M059J (cell line): ENCODE results near the gene TAF5. TPM values are rescaled to one million over a fixed set of nuclear protein-coding genes. Genes with fewer than 3 reads are reported as not detected.
A peak's percentile ranks its signal among the peaks of the same experiment; 100 is the strongest.
"Not testable (repeated sequence)": the region's sequence is repeated elsewhere in the genome, so short reads cannot be mapped to it uniquely, and the experiment has no call there.

Source experiments
- DNase-seq: peaks from one replicate; pipeline ENCODE4 v3.0.0-alpha.2; 2012; ENCODE audit warnings: low read depth
- total RNA-seq: library from RNA; depleted of rRNA; stranded (reverse); fragments of >200 nt; shearing (Covaris generic); gene quantifications from 2 replicates; pipeline ENCODE4 v1.2.3, GENCODE V29; 2014; rRNA removed

Gene TAF5
- 4.9 and 7.6 TPM in 2 replicates for total RNA-seq

DNA sequence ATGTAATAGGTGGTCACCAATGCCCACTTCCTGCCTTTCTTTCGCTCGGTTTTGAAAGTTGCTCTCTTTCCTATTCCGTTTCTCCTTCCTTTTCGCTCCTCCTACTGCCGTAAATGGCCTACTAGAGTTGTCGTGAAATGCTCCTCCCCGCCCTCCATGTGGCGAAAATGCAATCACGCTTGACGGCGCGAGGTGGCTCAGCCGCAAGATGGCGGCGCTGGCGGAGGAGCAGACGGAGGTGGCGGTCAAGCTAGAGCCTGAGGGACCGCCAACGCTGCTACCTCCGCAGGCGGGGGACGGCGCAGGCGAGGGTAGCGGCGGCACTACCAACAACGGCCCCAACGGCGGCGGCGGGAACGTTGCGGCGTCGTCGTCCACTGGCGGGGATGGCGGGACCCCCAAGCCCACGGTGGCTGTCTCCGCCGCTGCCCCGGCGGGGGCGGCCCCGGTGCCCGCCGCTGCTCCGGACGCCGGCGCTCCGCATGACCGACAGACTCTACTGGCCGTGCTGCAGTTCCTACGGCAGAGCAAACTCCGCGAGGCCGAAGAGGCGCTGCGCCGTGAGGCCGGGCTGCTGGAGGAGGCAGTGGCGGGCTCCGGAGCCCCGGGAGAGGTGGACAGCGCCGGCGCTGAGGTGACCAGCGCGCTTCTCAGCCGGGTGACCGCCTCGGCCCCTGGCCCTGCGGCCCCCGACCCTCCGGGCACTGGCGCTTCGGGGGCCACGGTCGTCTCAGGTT is at the start of gene TAF5:
Gene TAF5, plus strand, starts transcription at position 195 of the 737 bp plus-strand sequence. Its CDS starts 14 bp downstream, at position 209.
- DNase-seq: peak; percentile 95

- DNase-seq: no peak
These were observed 39.9 kb upstream of the TAF5 start for GRCh38 chr10:103327906-103328305.

DNA sequence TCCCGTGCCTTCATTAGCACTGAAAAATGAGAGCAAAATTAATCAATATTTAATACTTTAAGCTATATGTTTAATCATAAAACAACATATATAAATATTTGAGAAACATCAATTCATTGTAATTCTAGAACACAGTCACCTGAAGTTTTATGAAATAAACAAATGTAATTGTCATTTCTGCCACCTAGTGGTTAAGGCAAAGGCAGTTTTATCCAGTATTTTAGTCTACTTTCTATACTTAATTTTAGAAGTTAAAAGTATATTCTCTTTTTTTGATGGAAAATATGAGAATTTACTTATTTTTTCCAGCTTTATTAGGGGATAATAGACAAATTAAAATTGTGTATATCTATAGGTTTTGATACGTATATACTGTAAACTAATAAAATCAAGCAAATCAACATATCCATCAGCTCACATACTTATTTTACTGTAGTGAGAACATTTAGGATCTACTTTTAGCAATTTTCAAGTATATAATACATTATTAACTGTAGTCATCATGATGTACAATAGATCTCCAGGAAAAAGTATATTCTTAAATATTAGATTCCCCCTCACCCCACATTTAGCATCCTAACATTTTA is 33.7 kb upstream of the TAF5 start:
- DNase-seq: peak; percentile 31

- no peak for DNase-seq
These were observed 33.2 kb upstream of the TAF5 start for GRCh38 chr10:103334567-103334966.

DNA sequence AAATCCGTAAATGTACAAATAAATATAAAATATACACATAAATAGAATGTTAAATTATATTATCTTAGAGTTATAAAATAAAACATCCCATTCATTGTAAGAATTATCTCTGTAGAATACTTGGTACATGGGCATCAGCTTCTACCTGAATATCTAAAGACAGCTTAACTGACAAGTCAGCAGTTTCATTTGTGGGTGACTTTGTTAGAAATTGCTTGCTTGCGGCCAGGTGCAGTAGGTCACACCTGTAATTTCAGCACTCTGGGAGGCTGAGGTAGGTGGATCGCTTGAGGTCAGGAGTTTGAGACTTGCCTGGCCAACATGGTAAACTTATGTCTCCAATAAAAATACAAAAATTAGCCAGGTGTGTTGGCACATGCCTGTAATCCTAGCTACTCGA is 31.4 kb upstream of the TAF5 start:
- DNase-seq: no peak

DNA sequence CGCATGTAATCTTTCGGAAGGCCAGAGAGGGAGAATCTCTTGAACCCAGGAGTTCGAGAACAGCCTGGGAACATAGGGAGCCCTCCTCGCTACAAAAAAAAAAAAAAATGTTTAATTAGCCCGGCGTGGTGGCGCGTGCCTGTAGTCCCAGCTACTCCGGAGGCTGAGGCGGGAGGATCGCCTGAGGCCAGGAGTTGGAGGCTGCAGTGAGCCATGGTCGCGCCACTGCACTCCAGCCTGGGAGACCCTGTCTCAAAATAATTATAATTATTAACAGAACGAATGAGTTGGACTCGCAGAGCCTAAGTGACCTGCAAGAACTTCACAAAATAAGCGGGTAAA is 17.6 kb upstream of the TAF5 start:
- peak; percentile 4 for DNase-seq

- peak; percentile 77 for DNase-seq
These were observed 17.1 kb upstream of the TAF5 start, which contains the start of gene PCGF6 for GRCh38 chr10:103350517-103351260. TSS of gene PCGF6 (minus strand) at chr10:103351140. CDS start at chr10:103351066, 74 bp downstream.

DNA sequence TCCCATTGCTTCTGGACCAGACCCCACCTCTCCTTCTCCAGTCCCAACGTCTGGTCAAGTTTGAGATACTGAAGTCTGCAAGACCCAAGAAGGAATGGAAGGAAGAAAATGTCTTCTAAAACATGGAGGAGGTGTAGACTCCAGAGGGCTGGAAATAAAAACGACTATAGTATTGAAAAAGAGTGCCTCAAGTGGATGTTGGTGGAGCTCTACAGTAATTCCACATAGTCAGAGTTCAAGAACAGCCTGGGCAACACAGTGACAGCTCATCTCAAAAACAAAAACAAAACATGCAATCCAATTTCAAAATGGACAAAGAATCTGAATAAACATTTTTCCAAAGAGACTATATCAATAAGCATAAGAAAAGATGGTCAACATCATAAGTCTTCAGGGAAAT is 14.5 kb upstream of the TAF5 start:
- peak; percentile 13 for DNase-seq

DNA sequence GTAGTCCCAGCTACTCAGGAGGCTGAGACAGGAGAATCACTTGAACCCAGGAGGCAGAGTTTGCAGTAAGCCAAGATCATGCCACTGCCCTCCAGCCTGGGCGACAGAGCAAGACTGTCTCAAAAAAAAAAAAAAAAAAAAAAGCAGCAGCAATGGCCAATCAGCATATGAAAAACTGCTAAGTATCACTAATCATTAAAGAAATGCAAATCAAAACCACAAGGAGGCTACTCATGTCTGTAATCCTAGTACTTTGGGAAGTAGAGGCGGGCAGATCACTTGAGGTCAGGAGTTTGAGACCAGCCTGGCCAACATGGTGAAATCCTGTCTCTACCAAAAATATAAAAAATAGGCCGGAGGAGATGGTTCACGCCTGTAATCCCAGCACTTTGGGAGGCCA is 13.2 kb upstream of the TAF5 start:
- not testable (repeated sequence) for DNase-seq

- DNase-seq: no peak
These were observed 11.7 kb upstream of the TAF5 start for GRCh38 chr10:103355906-103356599.

DNA sequence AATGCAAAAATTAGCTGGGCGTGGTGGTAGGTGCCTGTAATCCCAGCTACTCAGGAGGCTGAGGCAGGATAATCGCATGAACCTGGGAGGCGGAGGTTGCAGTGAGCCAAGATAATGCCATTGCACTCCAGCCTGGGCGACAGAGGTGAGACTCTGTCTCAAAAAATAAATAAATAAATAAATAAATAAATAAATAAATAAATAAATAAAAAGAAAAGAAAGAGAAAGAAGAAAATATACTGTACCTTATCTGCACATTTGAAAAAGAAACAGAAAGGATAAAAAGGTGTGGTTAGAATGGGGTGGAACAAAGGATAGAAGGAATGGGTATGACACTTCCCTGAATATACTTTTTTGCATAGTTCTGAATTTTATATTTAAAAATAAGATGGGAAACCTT is 8.3 kb upstream of the TAF5 start:
- DNase-seq: not testable (repeated sequence)

DNA sequence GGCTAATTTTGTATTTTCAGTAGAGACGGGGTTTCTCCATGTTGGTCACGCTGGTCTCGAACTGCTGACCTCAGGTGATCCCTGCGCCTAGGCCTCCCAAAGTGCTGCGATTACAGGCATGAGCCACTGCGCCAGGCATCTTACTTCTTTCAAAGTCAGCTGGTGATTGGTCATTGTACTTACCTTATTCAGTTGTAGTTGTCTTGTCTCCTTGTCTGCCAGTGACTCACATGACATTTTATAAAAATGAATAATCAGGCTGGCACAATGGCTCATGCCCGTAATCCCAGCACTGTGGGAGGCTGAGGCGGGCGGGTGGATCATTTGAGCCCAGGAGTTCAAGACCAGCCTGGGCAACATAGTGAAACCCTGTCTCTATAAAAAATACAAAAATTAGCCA is 7.0 kb upstream of the TAF5 start:
- peak; percentile 76 for DNase-seq

GRCh38 chr10:103367379-103367781 is 396 bp upstream of the TAF5 start:
- no peak for DNase-seq

- DNase-seq: no peak
These were observed 5.8 kb downstream of the TAF5 start for GRCh38 chr10:103373544-103373943.

DNA sequence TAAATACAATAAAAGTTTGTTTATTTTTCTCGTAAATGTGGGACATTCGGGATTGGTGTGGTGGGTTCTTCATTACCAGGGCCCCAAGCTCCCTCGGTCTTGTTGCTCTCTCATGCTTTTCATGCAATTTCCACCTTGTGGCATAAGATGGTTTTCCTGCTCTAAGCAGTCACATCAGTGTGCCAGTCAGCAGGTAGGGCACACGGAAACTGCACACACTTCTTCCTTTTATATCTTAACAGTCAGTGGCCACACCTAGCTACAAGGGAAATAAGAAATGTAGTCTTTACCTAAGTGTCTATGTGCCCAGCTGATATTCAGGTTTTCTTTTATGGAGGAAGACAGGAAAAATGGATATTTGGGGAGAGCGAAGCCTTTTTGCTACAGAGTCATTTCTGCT is 6.5 kb downstream of the TAF5 start:
- DNase-seq: no peak

DNA sequence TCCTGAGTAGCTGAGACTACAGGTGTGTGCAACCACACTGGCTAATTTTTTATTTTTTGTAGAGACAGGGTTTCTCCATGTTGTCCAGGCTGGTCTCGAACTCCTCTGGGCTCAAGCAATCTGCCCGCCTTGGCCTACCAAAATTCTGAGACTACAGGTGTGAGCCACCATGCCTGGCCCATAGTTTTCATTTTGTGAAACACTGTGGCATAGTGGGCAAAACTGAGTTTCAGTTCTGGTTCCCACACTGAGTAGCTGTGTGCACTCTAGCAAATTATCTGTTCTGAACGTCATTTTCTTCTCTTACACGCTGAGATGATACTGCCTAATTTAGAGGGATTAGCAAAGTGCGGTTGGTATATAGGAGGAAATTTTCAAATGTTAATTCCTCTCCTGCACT is 15.0 kb downstream of the TAF5 start:
- DNase-seq: no peak

DNA sequence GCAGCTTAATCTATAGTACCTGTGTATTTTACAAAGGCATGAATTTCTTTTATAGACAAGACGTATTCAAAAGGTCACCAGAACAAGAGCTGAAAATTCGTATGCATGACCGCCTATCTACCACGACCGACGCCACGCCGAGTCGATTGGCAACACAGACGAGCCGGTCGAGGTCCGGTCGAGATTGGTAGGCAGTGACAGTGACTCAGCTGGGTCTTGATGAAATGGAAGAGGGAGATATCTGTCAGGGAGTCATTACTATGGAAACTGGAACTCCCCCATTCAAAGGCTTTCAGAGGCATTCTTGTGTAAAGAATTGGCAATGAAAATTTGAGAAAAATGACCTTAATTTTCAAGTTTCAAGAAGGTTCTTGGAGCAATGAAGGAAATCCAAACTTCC is 26.4 kb downstream of the TAF5 start:
- no peak for DNase-seq

- peak; percentile 12 for DNase-seq
These were observed 27.9 kb downstream of the TAF5 start for GRCh38 chr10:103395754-103396066.

- peak; percentile 98 for DNase-seq
These were observed 28.5 kb downstream of the TAF5 start, which contains the start of the genes ATP5MK and PDCD11 for GRCh38 chr10:103396067-103396788. TSS of gene ATP5MK (minus strand) at chr10:103396475. CDS start at chr10:103392457, 4,018 bp downstream. TSS of gene PDCD11 (plus strand) at chr10:103396626. CDS start at chr10:103398427, 1,801 bp downstream.

GRCh38 chr10:103396789-103397087 is 29.0 kb downstream of the TAF5 start:
- no peak for DNase-seq

DNA sequence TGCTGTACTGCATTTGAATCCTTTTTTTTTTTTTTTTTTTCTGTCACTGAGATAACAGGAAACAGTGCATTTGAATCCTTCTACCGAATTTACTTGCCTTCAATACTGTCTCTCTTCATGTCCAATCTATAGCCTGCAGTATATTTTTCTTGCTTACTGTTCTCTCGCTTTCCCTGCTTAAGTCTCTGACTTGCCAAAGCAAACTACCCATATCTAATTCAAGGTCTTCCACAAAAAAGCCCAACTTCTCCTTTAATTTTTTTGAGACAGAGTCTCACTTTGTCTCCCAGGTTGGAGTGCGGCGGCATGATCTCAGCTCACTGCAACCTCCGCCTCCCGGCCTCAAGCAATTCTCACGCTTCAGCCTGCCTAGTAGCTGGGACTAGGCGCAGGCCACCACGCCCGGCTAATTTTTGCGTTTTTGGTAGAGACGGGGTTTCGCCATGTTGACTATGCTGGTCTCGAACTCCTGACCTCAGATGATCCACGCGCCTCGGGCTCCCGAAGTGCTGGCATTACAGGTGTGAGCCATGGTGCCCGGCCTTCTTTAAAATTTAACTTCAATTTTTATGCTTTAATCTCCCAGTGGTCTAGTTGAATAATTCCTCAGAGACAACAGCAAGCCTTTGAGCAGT is 29.5 kb downstream of the TAF5 start:
- no peak for DNase-seq
